ENCODE data around the gene ARHGEF37.

ARHGEF37 gene

DNA sequence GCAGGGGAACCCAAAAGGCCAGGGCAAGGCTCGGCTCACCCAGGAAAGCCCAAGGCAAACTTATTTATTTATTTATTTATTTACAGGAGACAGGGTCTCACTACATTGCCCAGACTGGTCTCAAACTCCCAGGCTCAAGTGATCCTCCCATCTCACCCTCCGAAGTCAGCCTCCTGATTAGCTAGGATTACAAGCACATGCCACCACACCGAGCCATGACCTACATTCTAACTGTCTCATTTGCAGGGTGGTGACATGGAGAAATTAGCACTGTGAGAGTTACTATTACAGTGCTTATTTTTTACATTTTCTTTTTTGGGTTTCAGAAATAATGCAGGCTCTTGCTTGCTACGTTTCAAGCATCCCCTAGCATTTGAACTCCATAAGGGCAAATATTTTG, 18.1 kb downstream of the ARHGEF37 start:
- TF ChIP-seq, protein P1, sequence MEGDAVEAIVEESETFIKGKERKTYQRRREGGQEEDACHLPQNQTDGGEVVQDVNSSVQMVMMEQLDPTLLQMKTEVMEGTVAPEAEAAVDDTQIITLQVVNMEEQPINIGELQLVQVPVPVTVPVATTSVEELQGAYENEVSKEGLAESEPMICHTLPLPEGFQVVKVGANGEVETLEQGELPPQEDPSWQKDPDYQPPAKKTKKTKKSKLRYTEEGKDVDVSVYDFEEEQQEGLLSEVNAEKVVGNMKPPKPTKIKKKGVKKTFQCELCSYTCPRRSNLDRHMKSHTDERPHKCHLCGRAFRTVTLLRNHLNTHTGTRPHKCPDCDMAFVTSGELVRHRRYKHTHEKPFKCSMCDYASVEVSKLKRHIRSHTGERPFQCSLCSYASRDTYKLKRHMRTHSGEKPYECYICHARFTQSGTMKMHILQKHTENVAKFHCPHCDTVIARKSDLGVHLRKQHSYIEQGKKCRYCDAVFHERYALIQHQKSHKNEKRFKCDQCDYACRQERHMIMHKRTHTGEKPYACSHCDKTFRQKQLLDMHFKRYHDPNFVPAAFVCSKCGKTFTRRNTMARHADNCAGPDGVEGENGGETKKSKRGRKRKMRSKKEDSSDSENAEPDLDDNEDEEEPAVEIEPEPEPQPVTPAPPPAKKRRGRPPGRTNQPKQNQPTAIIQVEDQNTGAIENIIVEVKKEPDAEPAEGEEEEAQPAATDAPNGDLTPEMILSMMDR (IDR thresholded peaks at IDR 0.05; ENCODE audit: borderline replicate concordance, extremely low read depth, low read length, poor library complexity, severe bottlenecking), result no peak
- no peak for TF ChIP-seq EZH2 (IDR thresholded peaks at IDR 0.05; ENCODE audit: borderline replicate concordance, low read depth, low read length, severe bottlenecking)

DNA sequence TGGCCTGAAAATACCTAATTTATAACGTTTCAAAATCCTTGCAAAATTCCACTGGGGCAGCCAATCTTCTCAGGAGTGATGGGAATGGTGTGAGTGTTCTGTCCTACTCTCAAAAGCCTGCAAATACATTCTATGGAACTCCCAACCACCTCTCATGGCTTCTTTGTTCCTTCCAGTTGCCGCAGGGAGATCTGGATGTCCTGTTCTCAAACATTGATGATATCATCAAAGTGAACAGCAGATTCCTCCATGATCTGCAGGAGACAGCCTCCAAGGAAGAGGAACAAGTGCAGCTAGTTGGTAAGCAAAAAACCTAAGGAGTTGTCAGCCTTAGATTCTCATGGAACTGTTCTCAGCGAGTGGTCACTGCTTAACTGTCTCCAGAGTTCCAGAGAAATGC, 19.6 kb downstream of the ARHGEF37 start:
- ATAC-seq (ENCODE audit: insufficient read depth, low read depth) (no peak), DNase-seq (no peak)
- Histone ChIP-seq H3K4me3 (ENCODE audit: low read depth in 1 of 2, low read length in 2 of 2) (no peak overlapping the region), H3K27ac (ENCODE audit: low read length) (no peak overlapping the region), H4K20me1 (ENCODE audit: insufficient read depth, low read length) (no peaks in the 10 kb centered on the region), H3K27me3 (ENCODE audit: insufficient read depth, low read length, poor library complexity) (peaks cover under 1% of the 10 kb centered on the region), H3K9ac (ENCODE audit: low read depth, low read length) (no peak overlapping the region), H2AFZ (ENCODE audit: low read depth, low read length) (no peak overlapping the region), H3K79me2 (ENCODE audit: insufficient read depth, low read length) (no peaks in the 10 kb centered on the region), H3K4me2 (ENCODE audit: insufficient read depth, low read length) (no peak overlapping the region), H3K4me1 (ENCODE audit: insufficient read depth, low read length) (no peaks in the 10 kb centered on the region), H3K9me3 (ENCODE audit: insufficient read depth, low read length, severe bottlenecking) (no peaks in the 10 kb centered on the region), H3K36me3 (ENCODE audit: insufficient read depth, low read length) (no peaks in the 10 kb centered on the region)
- TF ChIP-seq, protein P1 (IDR thresholded peaks at IDR 0.05; ENCODE audit: borderline replicate concordance, extremely low read depth, low read length, poor library complexity, severe bottlenecking), result no peak
- TF ChIP-seq EZH2 (IDR thresholded peaks at IDR 0.05; ENCODE audit: borderline replicate concordance, low read depth, low read length, severe bottlenecking), result no peak

More for the DNA sequence above, 18.1 kb downstream of the ARHGEF37 start:
- H4K20me1 ChIP-seq (ENCODE audit: insufficient read depth, low read length), result no peaks in the 10 kb centered on the region
- no peaks in the 10 kb centered on the region for H3K4me1 ChIP-seq (ENCODE audit: insufficient read depth, low read length)
- peaks cover 8% of the 10 kb centered on the region for H3K27me3 ChIP-seq (ENCODE audit: insufficient read depth, low read length, poor library complexity)
- no peak overlapping the region for H2AFZ ChIP-seq (ENCODE audit: low read depth, low read length)
- no peaks in the 10 kb centered on the region for H3K9me3 ChIP-seq (ENCODE audit: insufficient read depth, low read length, severe bottlenecking)
- no peak overlapping the region for H3K4me2 ChIP-seq (ENCODE audit: insufficient read depth, low read length)
- no peak for DNase-seq
- no peak overlapping the region for H3K9ac ChIP-seq (ENCODE audit: low read depth, low read length)
- H3K36me3 ChIP-seq (ENCODE audit: insufficient read depth, low read length), result no peaks in the 10 kb centered on the region
- H3K79me2 ChIP-seq (ENCODE audit: insufficient read depth, low read length), result no peaks in the 10 kb centered on the region
- ATAC-seq (ENCODE audit: insufficient read depth, low read depth), result no peak
- H3K4me3 ChIP-seq (ENCODE audit: low read depth in 1 of 2, low read length in 2 of 2), result no peak overlapping the region
- no peak overlapping the region for H3K27ac ChIP-seq (ENCODE audit: low read length)

DNA sequence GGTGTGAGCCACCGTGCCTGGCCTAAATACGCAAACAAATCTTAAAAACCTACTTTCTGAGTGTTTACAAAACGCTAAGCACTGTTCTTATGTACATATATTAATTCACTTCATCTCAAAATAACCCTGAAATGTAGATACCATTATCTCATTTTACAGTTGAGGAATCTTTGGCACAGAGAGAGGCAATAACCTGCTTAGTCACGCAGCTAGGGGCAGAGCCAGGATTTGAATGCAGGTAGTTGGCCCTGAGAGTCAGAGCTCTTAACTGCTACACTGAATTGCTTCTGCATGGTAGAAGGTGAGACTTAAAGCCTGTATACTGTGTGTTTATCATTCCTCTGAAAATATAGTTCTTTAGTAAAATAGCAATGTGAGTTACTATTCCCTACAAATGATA, 21.9 kb downstream of the ARHGEF37 start:
- no peak for DNase-seq
- Histone ChIP-seq H3K36me3 (ENCODE audit: insufficient read depth, low read length) (no peaks in the 10 kb centered on the region), H3K4me3 (ENCODE audit: low read depth in 1 of 2, low read length in 2 of 2) (no peak overlapping the region), H3K4me2 (ENCODE audit: insufficient read depth, low read length) (no peak overlapping the region), H3K9me3 (ENCODE audit: insufficient read depth, low read length, severe bottlenecking) (no peaks in the 10 kb centered on the region), H3K27ac (ENCODE audit: low read length) (no peak overlapping the region), H3K4me1 (ENCODE audit: insufficient read depth, low read length) (no peaks in the 10 kb centered on the region), H4K20me1 (ENCODE audit: insufficient read depth, low read length) (no peaks in the 10 kb centered on the region), H3K27me3 (ENCODE audit: insufficient read depth, low read length, poor library complexity) (no peaks in the 10 kb centered on the region), H3K79me2 (ENCODE audit: insufficient read depth, low read length) (no peaks in the 10 kb centered on the region), H2AFZ (ENCODE audit: low read depth, low read length) (no peak overlapping the region), H3K9ac (ENCODE audit: low read depth, low read length) (no peak overlapping the region)
- no peak for ATAC-seq (ENCODE audit: insufficient read depth, low read depth)
- TF ChIP-seq EZH2 (IDR thresholded peaks at IDR 0.05; ENCODE audit: borderline replicate concordance, low read depth, low read length, severe bottlenecking), result no peak
- TF ChIP-seq, protein P1 (IDR thresholded peaks at IDR 0.05; ENCODE audit: borderline replicate concordance, extremely low read depth, low read length, poor library complexity, severe bottlenecking), result no peak

GRCh38 chr5:149603920-149604319, 22.6 kb downstream of the ARHGEF37 start:
- H3K27me3 ChIP-seq (ENCODE audit: insufficient read depth, low read length, poor library complexity), result no peaks in the 10 kb centered on the region
- ATAC-seq (ENCODE audit: insufficient read depth, low read depth) (no peak), DNase-seq (no peak)
- no peak overlapping the region for H2AFZ ChIP-seq (ENCODE audit: low read depth, low read length)
- no peak overlapping the region for H3K4me2 ChIP-seq (ENCODE audit: insufficient read depth, low read length)
- no peaks in the 10 kb centered on the region for H3K36me3 ChIP-seq (ENCODE audit: insufficient read depth, low read length)
- no peaks in the 10 kb centered on the region for H4K20me1 ChIP-seq (ENCODE audit: insufficient read depth, low read length)
- H3K4me1 ChIP-seq (ENCODE audit: insufficient read depth, low read length), result no peaks in the 10 kb centered on the region
- H3K9me3 ChIP-seq (ENCODE audit: insufficient read depth, low read length, severe bottlenecking), result no peaks in the 10 kb centered on the region
- no peak for TF ChIP-seq EZH2 (IDR thresholded peaks at IDR 0.05; ENCODE audit: borderline replicate concordance, low read depth, low read length, severe bottlenecking)
- TF ChIP-seq, protein P1 (IDR thresholded peaks at IDR 0.05; ENCODE audit: borderline replicate concordance, extremely low read depth, low read length, poor library complexity, severe bottlenecking), result no peak
- H3K27ac ChIP-seq (ENCODE audit: low read length), result no peak overlapping the region
- no peak overlapping the region for H3K9ac ChIP-seq (ENCODE audit: low read depth, low read length)
- no peak overlapping the region for H3K4me3 ChIP-seq (ENCODE audit: low read depth in 1 of 2, low read length in 2 of 2)
- no peaks in the 10 kb centered on the region for H3K79me2 ChIP-seq (ENCODE audit: insufficient read depth, low read length)

Measured in DND-41 (cell line).